Measurements from ENCODE around the gene CFAP46. TPM values are rescaled to one million over a fixed set of nuclear protein-coding genes. Genes with fewer than 3 reads are reported as not detected.

Gene CFAP46
- total and polyA plus RNA-seq, 2 of the 4 experiments (the other 2 are of a cell fraction): 1.3 to 1.8 TPM

- H2AFZ ChIP-seq (replicated peaks; ENCODE audit: low read length, poor library complexity): no peak overlapping the region
- H3K14ac ChIP-seq (replicated peaks; ENCODE audit: low read depth, low read length): no peak overlapping the region
- no peak overlapping the region for H4K8ac ChIP-seq (ENCODE audit: low read depth in 2 of 2, low read length in 2 of 2)
- POLR2A ChIA-PET (ENCODE audit: unreplicated experiment): no interaction called here
- H2BK5ac ChIP-seq (ENCODE audit: low read depth, low read length, poor library complexity, severe bottlenecking): no peak overlapping the region
- DNase-seq: no peak
- H3K4me2 ChIP-seq (ENCODE audit: low read depth, low read length): no peak overlapping the region
- no peaks in the 10 kb centered on the region for H3K27me3 ChIP-seq (ENCODE audit: control insufficient read depth, insufficient read depth, low read length)
- H2BK15ac ChIP-seq (ENCODE audit: low read depth, low read length): no peak overlapping the region
- H3K23ac ChIP-seq (ENCODE audit: low read depth, low read length): no peak overlapping the region
- no peak overlapping the region for H2AK5ac ChIP-seq (ENCODE audit: low read depth, low read length)
- no peaks in the 10 kb centered on the region for H4K20me1 ChIP-seq (ENCODE audit: insufficient read depth, low read length)
- no peak overlapping the region for H4K5ac ChIP-seq (ENCODE audit: low read depth, low read length)
- H3K9me3 ChIP-seq (ENCODE audit: control insufficient read depth, insufficient read depth, low read length): no peaks in the 10 kb centered on the region
- H3K56ac ChIP-seq (ENCODE audit: extremely low read depth, insufficient read depth, low read length): no peak overlapping the region
- dilution Hi-C loops (cut with HindIII; ENCODE audit: low sequenced_read_pairs, unreplicated experiment): no loop called here
- no peak overlapping the region for H3K27ac ChIP-seq (ENCODE audit: insufficient read depth, low read length)
- intact Hi-C loops (cut with micrococcal nuclease): no loop called here
- no TSS peak for BruUV-seq (replicated peaks)
- no peak overlapping the region for H3K18ac ChIP-seq (ENCODE audit: low read depth, low read length)
- no peak for TF ChIP-seq CEBPB (IDR thresholded peaks at IDR 0.05; ENCODE audit: low read depth, low read length)
- no peak for TF ChIP-seq FOS (IDR thresholded peaks at IDR 0.05; ENCODE audit: low read depth, low read length)
- no peak for TF ChIP-seq NFE2L2 (IDR thresholded peaks at IDR 0.05; ENCODE audit: low read depth, low read length)
- TF ChIP-seq CHD1 (IDR thresholded peaks at IDR 0.05; ENCODE audit: low read depth, low read length): no peak
- TF ChIP-seq, protein P1, sequence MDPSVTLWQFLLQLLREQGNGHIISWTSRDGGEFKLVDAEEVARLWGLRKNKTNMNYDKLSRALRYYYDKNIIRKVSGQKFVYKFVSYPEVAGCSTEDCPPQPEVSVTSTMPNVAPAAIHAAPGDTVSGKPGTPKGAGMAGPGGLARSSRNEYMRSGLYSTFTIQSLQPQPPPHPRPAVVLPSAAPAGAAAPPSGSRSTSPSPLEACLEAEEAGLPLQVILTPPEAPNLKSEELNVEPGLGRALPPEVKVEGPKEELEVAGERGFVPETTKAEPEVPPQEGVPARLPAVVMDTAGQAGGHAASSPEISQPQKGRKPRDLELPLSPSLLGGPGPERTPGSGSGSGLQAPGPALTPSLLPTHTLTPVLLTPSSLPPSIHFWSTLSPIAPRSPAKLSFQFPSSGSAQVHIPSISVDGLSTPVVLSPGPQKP (IDR thresholded peaks at IDR 0.05; ENCODE audit: borderline replicate concordance, low read depth, low read length): no peak
- TF ChIP-seq POLR2A (IDR thresholded peaks at IDR 0.05; ENCODE audit: low read depth, low read length): no peak
- no peak for TF ChIP-seq SMC3 (IDR thresholded peaks at IDR 0.05; ENCODE audit: low read depth, low read length)
- no peak for TF ChIP-seq RFX5 (IDR thresholded peaks at IDR 0.05; ENCODE audit: low read depth, low read length)
- TF ChIP-seq RCOR1 (IDR thresholded peaks at IDR 0.05; ENCODE audit: insufficient replicate concordance, low read length): no peak
- TF ChIP-seq MXI1 (IDR thresholded peaks at IDR 0.05; ENCODE audit: borderline replicate concordance, low read depth, low read length): no peak
- no peak for TF ChIP-seq RAD21 (IDR thresholded peaks at IDR 0.05; ENCODE audit: low read length)
- TF ChIP-seq MAFK (IDR thresholded peaks at IDR 0.05; ENCODE audit: low read depth, low read length): no peak
- no peak for TF ChIP-seq USF2 (IDR thresholded peaks at IDR 0.05; ENCODE audit: low read depth, low read length)
- TF ChIP-seq MAZ (IDR thresholded peaks at IDR 0.05; ENCODE audit: borderline replicate concordance, low read depth, low read length): no peak
- TF ChIP-seq BHLHE40 (IDR thresholded peaks at IDR 0.05; ENCODE audit: low read depth, low read length): no peak
- no peak overlapping the region for H3K9ac ChIP-seq (ENCODE audit: low read depth, low read length)
- H3K4me3 ChIP-seq (ENCODE audit: insufficient read depth, low read depth, low read length): no peak overlapping the region
- no peaks in the 10 kb centered on the region for H3K9me1 ChIP-seq (ENCODE audit: insufficient read depth, low read length)
- no peak overlapping the region for H2AK9ac ChIP-seq (replicated peaks; ENCODE audit: low read depth, low read length, poor library complexity)
- WGBS, 2 experiments (ENCODE audit: extremely low coverage in 2 of 2, insufficient read length in 1 of 2): 83% methylated on average over 13 of the region's 24 CpGs; no CpG with 5 or more reads in 1 of the 2 experiments
- no peak overlapping the region for H4K91ac ChIP-seq (ENCODE audit: insufficient read depth, low read depth, low read length)
- H3K36me3 ChIP-seq (ENCODE audit: control insufficient read depth, insufficient read depth, low read length): no peaks in the 10 kb centered on the region
- no peaks in the 10 kb centered on the region for H3K4me1 ChIP-seq (ENCODE audit: control insufficient read depth, insufficient read depth, low read length)
- no peaks in the 10 kb centered on the region for H3K79me1 ChIP-seq (ENCODE audit: low read depth in 1 of 2, low read length in 2 of 2)
- in situ Hi-C loops (cut with MboI; ENCODE audit: low sequenced_read_pairs): no loop called here
- no peak overlapping the region for H2BK120ac ChIP-seq (ENCODE audit: low read depth, low read length)
- no peak overlapping the region for H2BK20ac ChIP-seq (ENCODE audit: low read depth, low read length)
- no peak for ATAC-seq (ENCODE audit: low read depth)
- no peak overlapping the region for H3K4ac ChIP-seq (ENCODE audit: low read depth, low read length)
- CTCF ChIA-PET: no interaction called here
Observed at GRCh38 chr10:132925071-132925561, 17.3 kb downstream of the CFAP46 start.
